GM23338 (cell line): Measurements from ENCODE around the gene JUNB. TPM values are rescaled to one million over a fixed set of nuclear protein-coding genes. Genes with fewer than 3 reads are reported as not detected.

ENCODE experiments used
- ATAC-seq: fragments of 200-7000 bp; cut with Tn5 transposase; 3 replicates; pipeline ENCODE4 v1.9.1; 2020
- DNase-seq: peaks from one replicate; pipeline ENCODE4 v3.0.0-alpha.2; 2015; ENCODE audit warnings: low spot score
- H2AFZ ChIP-seq: fragments of 200-600 bp; sonication (generic); 2 replicates; pipeline ENCODE4 v1.8.0; 2016; ENCODE audit warnings: antibody characterized with exemption, mild to moderate bottlenecking, moderate library complexity
- H3F3A ChIP-seq: fragments of 200-600 bp; sonication (generic); replicated peaks from 2 replicates; pipeline ENCODE4 v1.8.0; 2017; ENCODE audit warnings: antibody characterized with exemption, mixed run types, low read depth
- H3K27ac ChIP-seq: fragments of 200-600 bp; sonication (generic); 2 replicates; pipeline ENCODE4 v1.6.1; 2016; ENCODE audit warnings: low read depth
- H3K27me3 ChIP-seq: fragments of 200-600 bp; sonication (generic); 2 replicates; pipeline ENCODE4 v1.8.0; 2016; ENCODE audit warnings: mild to moderate bottlenecking, mixed run types, moderate library complexity; ENCODE audit not compliant: insufficient read depth
- H3K36me3 ChIP-seq: fragments of 200-600 bp; sonication (generic); 2 replicates; pipeline ENCODE4 v1.8.0; 2016; ENCODE audit warnings: mild to moderate bottlenecking; ENCODE audit not compliant: insufficient read depth
- H3K4me1 ChIP-seq: fragments of 200-600 bp; sonication (generic); 2 replicates; pipeline ENCODE4 v1.8.0; 2016; ENCODE audit warnings: mild to moderate bottlenecking, moderate library complexity; ENCODE audit not compliant: insufficient read depth
- H3K4me2 ChIP-seq: fragments of 200-600 bp; sonication (generic); 2 replicates; pipeline ENCODE4 v1.7.1; 2017; ENCODE audit warnings: mixed run types
- H3K4me3 ChIP-seq: fragments of 200-600 bp; sonication (generic); 2 replicates; pipeline ENCODE4 v1.6.1; 2016; ENCODE audit warnings: mixed run types
- H3K79me2 ChIP-seq: fragments of 200-600 bp; sonication (generic); replicated peaks from 2 replicates; pipeline ENCODE4 v1.8.0; 2017; ENCODE audit warnings: mild to moderate bottlenecking; ENCODE audit not compliant: insufficient read depth
- H3K9me2 ChIP-seq: fragments of 200-600 bp; sonication (generic); 2 replicates; pipeline ENCODE4 v1.8.0; 2017; ENCODE audit not compliant: insufficient read depth
- H4K20me1 ChIP-seq: fragments of 200-600 bp; sonication (generic); replicated peaks from 2 replicates; pipeline ENCODE4 v1.8.0; 2017; ENCODE audit warnings: mild to moderate bottlenecking; ENCODE audit not compliant: insufficient read depth
- H3K27ac Mint-ChIP-seq: 2 replicates; pipeline ENCODE4 v1.8.0; 2020; ENCODE audit warnings: inconsistent platforms, mild to moderate bottlenecking, moderate library complexity, mixed read lengths
- H3K27me3 Mint-ChIP-seq: 3 replicates; pipeline ENCODE4 v1.8.0; 2022; ENCODE audit warnings: low read depth, mild to moderate bottlenecking, moderate library complexity, mixed read lengths, inconsistent platforms; ENCODE audit not compliant: insufficient read depth, poor library complexity
- H3K36me3 Mint-ChIP-seq: 3 replicates; pipeline ENCODE4 v1.8.0; 2021; ENCODE audit warnings: low read depth, mild to moderate bottlenecking, inconsistent platforms, moderate library complexity, mixed read lengths
- H3K4me1 Mint-ChIP-seq: 3 replicates; pipeline ENCODE4 v1.8.0; 2020; ENCODE audit warnings: mild to moderate bottlenecking, inconsistent platforms, mixed read lengths
- H3K4me3 Mint-ChIP-seq: 3 replicates; pipeline ENCODE4 v1.8.0; 2021; ENCODE audit warnings: moderate library complexity, mild to moderate bottlenecking, inconsistent platforms, mixed read lengths
- H3K9me3 Mint-ChIP-seq: 3 replicates; pipeline ENCODE4 v1.8.0; 2020; ENCODE audit warnings: moderate library complexity, mild to moderate bottlenecking, inconsistent platforms, mixed read lengths
- CTCF ChIP-seq, 2 experiments: fragments of 200-600 bp in 1 of 2; sonication (generic) in 1 of 2; conservative IDR thresholded peaks; 2 replicates each; pipeline versions ENCODE4 v1.5.1 to v1.6.1; 2016 to 2017; ENCODE audit warnings: antibody characterized with exemption in 2 of 2, low read depth in 2 of 2, mild to moderate bottlenecking in 2 of 2, moderate library complexity in 1 of 2
- ETS1 ChIP-seq: IDR thresholded peaks from 2 replicates; pipeline ENCODE4 v1.6.1; 2016; ENCODE audit warnings: antibody characterized with exemption
- EZH2 ChIP-seq: fragments of 200-600 bp; sonication (generic); IDR thresholded peaks from one replicate; pipeline ENCODE4 v1.8.0; 2017; ENCODE audit warnings: antibody characterized with exemption, mild to moderate bottlenecking, low read depth; ENCODE audit not compliant: unreplicated experiment
- EZH2phosphoT487 ChIP-seq: fragments of 200-600 bp; sonication (generic); IDR thresholded peaks from one replicate; pipeline ENCODE4 v1.8.1; 2018; ENCODE audit warnings: antibody characterized with exemption; ENCODE audit not compliant: unreplicated experiment
- JUNB ChIP-seq: IDR thresholded peaks from one replicate; pipeline ENCODE4 v1.6.1; 2016; ENCODE audit warnings: antibody characterized with exemption; ENCODE audit not compliant: unreplicated experiment
- POLR2AphosphoS5 ChIP-seq: IDR thresholded peaks from 2 replicates; pipeline ENCODE4 v1.6.1; 2016; ENCODE audit warnings: antibody characterized with exemption, low read depth
- REST ChIP-seq: IDR thresholded peaks from one replicate; pipeline ENCODE4 v1.6.1; 2018; ENCODE audit warnings: antibody characterized with exemption; ENCODE audit not compliant: unreplicated experiment
- STAT1 ChIP-seq: IDR thresholded peaks from one replicate; pipeline ENCODE4 v1.6.1; 2016; ENCODE audit warnings: antibody characterized with exemption; ENCODE audit not compliant: unreplicated experiment
- ZNF114 ChIP-seq: fragments of 250-450 bp; sonication (Bioruptor Pico); IDR thresholded peaks from 2 replicates; pipeline ENCODE4 v1.5.0; 2020; ENCODE audit warnings: mild to moderate bottlenecking, moderate library complexity
- polyA plus RNA-seq: library from polyadenylated mRNA; unstranded; fragments of >200 nt; fragmentation: Nextera tagmentation; extraction: Ambion mirVana; gene quantifications from 2 replicates; pipeline ENCODE4 v1.2.1, GENCODE V29; 2016
- total RNA-seq: library from RNA; depleted of rRNA; stranded (reverse); fragments of >200 nt; shearing (Covaris generic); gene quantifications from 2 replicates; pipeline ENCODE4 v1.2.3, GENCODE V29; 2014

The JUNB gene
- total and polyA plus RNA-seq, 2 experiments from 2014 or later = 7.7 to 20.2 TPM

GRCh38 chr19:12793290-12794195 is 2.3 kb downstream of the JUNB start (continued):
- TF ChIP-seq REST = no peak
- TF ChIP-seq STAT1 = no peak
- no peak for TF ChIP-seq CTCF (conservative IDR thresholded peaks at IDR 0.05; ENCODE audit: low read depth in 2 of 2)

- H3K79me2 ChIP-seq = no peaks in the 10 kb centered on the region
- H3F3A ChIP-seq = peaks cover 25% of the 10 kb centered on the region
- peak overlapping the region; percentile 83 for H3K4me3 ChIP-seq
- peaks cover 38% of the 10 kb centered on the region for H3K27me3 Mint-ChIP-seq
- 0 out of 2 replicates have a peak overlapping the region, but pooled peaks have one; percentile 78 for H3K27ac ChIP-seq
- no peak for ATAC-seq
- peaks cover 27% of the 10 kb centered on the region for H3K4me1 ChIP-seq
- H3K4me2 ChIP-seq = peak overlapping the region; percentile 96
- DNase-seq = no peak
- peak overlapping the region; percentile 72 for H3K4me3 Mint-ChIP-seq
- H3K36me3 Mint-ChIP-seq = peaks cover 32% of the 10 kb centered on the region
- peak overlapping the region; percentile 80; the same call in 1 of the 2 replicates for H3K27ac Mint-ChIP-seq
- H3K27me3 ChIP-seq = peaks cover 27% of the 10 kb centered on the region
- peaks cover 24% of the 10 kb centered on the region for H3K4me1 Mint-ChIP-seq
- no peaks in the 10 kb centered on the region for H3K9me2 ChIP-seq
- peaks cover 3% of the 10 kb centered on the region; the same call in 2 of the 3 replicates for H3K9me3 Mint-ChIP-seq
- peaks cover 3% of the 10 kb centered on the region; the same call in 1 of the 2 replicates for H3K36me3 ChIP-seq
- H2AFZ ChIP-seq = peak overlapping the region; percentile 43; the same call in 1 of the 2 replicates
- H4K20me1 ChIP-seq = no peaks in the 10 kb centered on the region
- TF ChIP-seq EZH2 (no peak), POLR2AphosphoS5 (no peak), ETS1 (no peak), EZH2phosphoT487 (no peak), ZNF114 (CRISPR knock-in tag) (no peak), CTCF (conservative IDR thresholded peaks at IDR 0.05; ENCODE audit: low read depth in 2 of 2) (no peak), REST (no peak), JUNB (no peak)
Measured at GRCh38 chr19:12794196-12794941, 3.1 kb downstream of the JUNB start.
